Esophagus squamous epithelium (tissue), 5 donors: Measurements from ENCODE around the gene TRAPPC2L. TPM values are rescaled to one million over a fixed set of nuclear protein-coding genes. Genes with fewer than 3 reads are reported as not detected.

Experiments used
- DNase-seq: peaks from one replicate; lab custom pipeline; 2025; lab: John Stamatoyannopoulos, UW
- H3K27ac ChIP-seq, 4 donors: fragments of 200-600 bp; sonication (generic); one replicate each; pipeline ENCODE4 v1.5.1; 2016 to 2019; ENCODE audit warnings: mild to moderate bottlenecking in 1 of 4
- H3K27me3 ChIP-seq, 4 donors: fragments of 200-600 bp; sonication (generic); 1 replicate in 3 of 4; 2 replicates in 1 of 4; pipeline versions ENCODE4 v1.5.1 to v1.6.0; 2017 to 2021; ENCODE audit warnings: antibody characterized with exemption in 1 of 4
- H3K36me3 ChIP-seq, 3 donors: fragments of 200-600 bp; sonication (generic); one replicate each; pipeline ENCODE4 v1.5.1; 2016 to 2019
- H3K4me1 ChIP-seq, 3 donors: fragments of 200-600 bp; sonication (generic); one replicate each; pipeline ENCODE4 v1.5.1; 2017 to 2019
- H3K4me3 ChIP-seq, 4 donors: fragments of 200-600 bp; sonication (generic); 1 replicate in 3 of 4; 2 replicates in 1 of 4; pipeline ENCODE4 v1.5.1; 2016 to 2019; ENCODE audit warnings: mild to moderate bottlenecking in 2 of 4, moderate library complexity in 1 of 4
- H3K9me3 ChIP-seq, 3 donors: fragments of 200-600 bp; sonication (generic); one replicate each; pipeline ENCODE4 v1.5.1; 2016 to 2019
- CTCF ChIP-seq, 6 experiments: fragments of 450-650 bp in 4 of 6; fragments of 200-600 bp in 2 of 6; sonication (generic) in 2 of 6; IDR thresholded peaks; one replicate each; pipeline ENCODE4 v1.5.1; 2016 to 2019; ENCODE audit warnings: antibody characterized with exemption in 6 of 6, mild to moderate bottlenecking in 4 of 6, moderate library complexity in 4 of 6
- POLR2A ChIP-seq, 4 donors: fragments of 450-650 bp; IDR thresholded peaks; one replicate each; pipeline ENCODE4 v1.6.1; 2017; ENCODE audit warnings: antibody characterized with exemption in 4 of 4, mild to moderate bottlenecking in 4 of 4, moderate library complexity in 3 of 4
- WGBS, 2 donors: methylation state at CpG; one replicate each; pipeline ENCODE4 v1.1.5; 2018; 5-methylcytosine and 5-hydroxymethylcytosine counted together
- intact Hi-C: fragments of 100-400 bp; cut with DNase I; formaldehyde crosslinking; loops from one replicate; pipeline ENCODE4 v1.15.0; 2022
- total RNA-seq, 4 donors: library from RNA; depleted of rRNA; stranded (reverse); fragments of >200 nt; gene quantifications; one replicate each; pipeline ENCODE4 v1.1.0, GENCODE V29; 2016
- donor health status: DM: yes; HTN: yes; CAD: no.

TRAPPC2L gene
- total RNA-seq, 4 donors from 2014 or later, result 20.7 to 29.7 (median 24.7) TPM

- intact Hi-C loops, result loop anchor here (5.0 kb wide), 1 partner anchor 46 kb away; the partner anchor contains the start of gene APRT
- Histone ChIP-seq H3K4me1 (peaks cover 16 to 50% (median 21%) of the 10 kb centered on the region in 3 donors), H3K27ac (peak overlapping the region; percentile 81 to 90 (median 88)), H3K36me3 (peaks cover 9 to 59% (median 26%) of the 10 kb centered on the region in 3 donors), H3K9me3 (no peaks in the 10 kb centered on the region), H3K27me3 (no peaks in the 10 kb centered on the region), H3K4me3 (peak overlapping the region; percentile 81 to 99 (median 86))
- no peak for DNase-seq
- 15 to 22% methylated on average over 6 to 12 of the region's 12 CpGs for WGBS, 2 donors
- no peak for TF ChIP-seq POLR2A (IDR thresholded peaks at IDR 0.05)
- TF ChIP-seq CTCF (IDR thresholded peaks at IDR 0.05), result peak; percentile 32 to 67 (median 52)
Observed at GRCh38 chr16:88857728-88858339, 907 bp downstream of the TRAPPC2L start.

- Histone ChIP-seq H3K27me3 (no peaks in the 10 kb centered on the region), H3K4me1 (peaks cover 16 to 38% (median 21%) of the 10 kb centered on the region in 3 donors), H3K27ac (no peak overlapping the region), H3K4me3 (no peak overlapping the region), H3K9me3 (no peaks in the 10 kb centered on the region), H3K36me3 (peaks cover 9 to 51% (median 28%) of the 10 kb centered on the region in 3 donors)
- WGBS, 2 donors, result 86 to 88% methylated on average over 16 to 20 of the region's 20 CpGs
- TF ChIP-seq CTCF (IDR thresholded peaks at IDR 0.05) (no peak), POLR2A (IDR thresholded peaks at IDR 0.05) (no peak)
- intact Hi-C loops, result loop anchor here (5.0 kb wide), 1 partner anchor 47 kb away; the partner anchor contains the start of gene APRT
- no peak for DNase-seq
Observed at GRCh38 chr16:88859381-88860091, 2.6 kb downstream of the TRAPPC2L start.

GRCh38 chr16:88861359-88861758 lies 4.4 kb downstream of the TRAPPC2L start:
- peaks cover 0 to 5% (median 0%) of the 10 kb centered on the region in 4 donors for H3K27me3 ChIP-seq
- intact Hi-C loops, result no loop called here
- DNase-seq, result no peak
- 93% methylated on average over 5 of the region's 19 CpGs; no CpG with 5 or more reads in 1 of the 2 donors for WGBS, 2 donors
- no peak overlapping the region for H3K4me3 ChIP-seq
- no peaks in the 10 kb centered on the region for H3K9me3 ChIP-seq
- no peak for TF ChIP-seq CTCF (IDR thresholded peaks at IDR 0.05)
- TF ChIP-seq POLR2A (IDR thresholded peaks at IDR 0.05), result no peak
- H3K27ac ChIP-seq, result no peak overlapping the region
- peaks cover 9 to 20% (median 9%) of the 10 kb centered on the region in 3 donors for H3K4me1 ChIP-seq
- peaks cover 9 to 48% (median 28%) of the 10 kb centered on the region in 3 donors for H3K36me3 ChIP-seq

- DNase-seq, result no peak
- H3K36me3 ChIP-seq, result peaks cover 9 to 48% (median 28%) of the 10 kb centered on the region in 3 donors
- H3K4me1 ChIP-seq, result peaks cover 4 to 11% (median 6%) of the 10 kb centered on the region in 3 donors
- 80% methylated on average over 1 of the region's 25 CpGs; no CpG with 5 or more reads in 1 of the 2 donors for WGBS, 2 donors
- intact Hi-C loops, result no loop called here
- TF ChIP-seq POLR2A (IDR thresholded peaks at IDR 0.05) (no peak), CTCF (IDR thresholded peaks at IDR 0.05) (no peak)
- H3K27ac ChIP-seq, result no peak overlapping the region
- H3K27me3 ChIP-seq, result peaks cover 0 to 14% (median 0%) of the 10 kb centered on the region in 4 donors
- H3K4me3 ChIP-seq, result no peak overlapping the region
- no peaks in the 10 kb centered on the region for H3K9me3 ChIP-seq
Observed at GRCh38 chr16:88862968-88863367, 6.0 kb downstream of the TRAPPC2L start.

- Histone ChIP-seq H3K4me3 (no peak overlapping the region), H3K36me3 (peaks cover 9 to 48% (median 28%) of the 10 kb centered on the region in 3 donors), H3K27me3 (peaks cover 0 to 17% (median 0%) of the 10 kb centered on the region in 4 donors), H3K27ac (no peak overlapping the region), H3K9me3 (no peaks in the 10 kb centered on the region), H3K4me1 (peaks cover 0 to 7% (median 1%) of the 10 kb centered on the region in 3 donors)
- no peak for TF ChIP-seq CTCF (IDR thresholded peaks at IDR 0.05)
- DNase-seq, result no peak
- 60 to 66% methylated on average over 4 to 6 of the region's 13 CpGs for WGBS, 2 donors
- intact Hi-C loops, result no loop called here
Observed at GRCh38 chr16:88863426-88863825, 6.5 kb downstream of the TRAPPC2L start.
